ENCODE data around the gene ATF6B. TPM values are rescaled to one million over a fixed set of nuclear protein-coding genes. Genes with fewer than 3 reads are reported as not detected.
A peak's percentile ranks its signal among the peaks of the same experiment; 100 is the strongest.
"Not testable (repeated sequence)": the region's sequence is repeated elsewhere in the genome, so short reads cannot be mapped to it uniquely, and the experiment has no call there.

Gene ATF6B
- total RNA-seq, 1 donor, result 17.3 TPM

DNA sequence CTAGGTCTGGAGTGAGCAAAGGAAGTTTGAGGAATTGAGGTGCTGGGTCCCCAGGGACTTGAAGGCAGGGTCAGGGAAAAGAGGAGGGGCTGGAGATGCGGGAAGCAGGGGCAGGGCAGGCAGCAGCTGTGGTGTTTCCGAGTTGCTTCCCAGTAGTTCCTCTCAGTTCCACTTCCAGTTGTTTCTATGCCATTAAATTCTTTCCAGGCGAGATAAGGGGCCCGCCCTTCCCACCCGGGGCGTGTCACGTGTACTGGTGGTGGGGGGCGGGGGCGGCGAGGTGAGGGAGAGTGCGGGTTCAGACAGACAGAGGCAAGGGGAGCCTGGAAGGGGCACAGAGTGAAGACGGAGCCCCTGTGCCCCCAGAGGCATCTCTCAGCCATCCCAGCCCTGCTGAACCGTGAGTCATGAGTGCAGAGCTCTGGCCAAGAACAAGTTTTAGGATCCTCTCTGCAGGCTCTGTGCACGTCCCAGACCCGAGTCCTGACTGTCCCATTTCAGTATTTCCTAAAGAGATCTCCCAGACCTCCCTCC lies 19.9 kb downstream of the ATF6B start:
- TF ChIP-seq, protein P1, sequence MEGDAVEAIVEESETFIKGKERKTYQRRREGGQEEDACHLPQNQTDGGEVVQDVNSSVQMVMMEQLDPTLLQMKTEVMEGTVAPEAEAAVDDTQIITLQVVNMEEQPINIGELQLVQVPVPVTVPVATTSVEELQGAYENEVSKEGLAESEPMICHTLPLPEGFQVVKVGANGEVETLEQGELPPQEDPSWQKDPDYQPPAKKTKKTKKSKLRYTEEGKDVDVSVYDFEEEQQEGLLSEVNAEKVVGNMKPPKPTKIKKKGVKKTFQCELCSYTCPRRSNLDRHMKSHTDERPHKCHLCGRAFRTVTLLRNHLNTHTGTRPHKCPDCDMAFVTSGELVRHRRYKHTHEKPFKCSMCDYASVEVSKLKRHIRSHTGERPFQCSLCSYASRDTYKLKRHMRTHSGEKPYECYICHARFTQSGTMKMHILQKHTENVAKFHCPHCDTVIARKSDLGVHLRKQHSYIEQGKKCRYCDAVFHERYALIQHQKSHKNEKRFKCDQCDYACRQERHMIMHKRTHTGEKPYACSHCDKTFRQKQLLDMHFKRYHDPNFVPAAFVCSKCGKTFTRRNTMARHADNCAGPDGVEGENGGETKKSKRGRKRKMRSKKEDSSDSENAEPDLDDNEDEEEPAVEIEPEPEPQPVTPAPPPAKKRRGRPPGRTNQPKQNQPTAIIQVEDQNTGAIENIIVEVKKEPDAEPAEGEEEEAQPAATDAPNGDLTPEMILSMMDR (IDR thresholded peaks at IDR 0.05; ENCODE audit: insufficient read depth, low read depth, low read length), result no peak
- H3K4me3 ChIP-seq (ENCODE audit: low read depth, low read length), result peak overlapping the region; percentile 46
- DNase-seq (ENCODE audit: low read depth), result peak; percentile 52

DNA sequence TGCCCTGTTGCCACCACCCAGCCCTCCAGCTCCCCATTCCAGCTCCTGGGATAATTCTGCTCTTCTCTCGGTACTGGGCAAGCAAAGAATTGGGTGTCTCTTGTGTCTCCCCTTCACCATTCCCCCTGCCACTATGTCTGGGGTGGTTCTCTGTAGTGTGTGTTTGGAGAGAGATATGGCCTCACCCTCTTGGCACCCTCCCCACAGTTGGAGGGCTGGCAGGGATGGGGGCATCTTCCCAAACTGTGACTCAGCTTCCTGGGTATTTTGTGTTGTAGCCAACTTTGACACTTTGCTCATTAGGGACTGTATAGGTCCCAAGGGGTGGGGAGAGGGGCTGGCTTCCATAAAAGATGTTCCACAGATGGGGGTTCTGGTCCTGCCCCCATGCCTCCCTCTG lies 20.6 kb downstream of the ATF6B start:
- H3K4me3 ChIP-seq (ENCODE audit: low read depth, low read length), result no peak overlapping the region
- DNase-seq (ENCODE audit: low read depth), result no peak
- TF ChIP-seq, protein P1 (IDR thresholded peaks at IDR 0.05; ENCODE audit: insufficient read depth, low read depth, low read length), result no peak

DNA sequence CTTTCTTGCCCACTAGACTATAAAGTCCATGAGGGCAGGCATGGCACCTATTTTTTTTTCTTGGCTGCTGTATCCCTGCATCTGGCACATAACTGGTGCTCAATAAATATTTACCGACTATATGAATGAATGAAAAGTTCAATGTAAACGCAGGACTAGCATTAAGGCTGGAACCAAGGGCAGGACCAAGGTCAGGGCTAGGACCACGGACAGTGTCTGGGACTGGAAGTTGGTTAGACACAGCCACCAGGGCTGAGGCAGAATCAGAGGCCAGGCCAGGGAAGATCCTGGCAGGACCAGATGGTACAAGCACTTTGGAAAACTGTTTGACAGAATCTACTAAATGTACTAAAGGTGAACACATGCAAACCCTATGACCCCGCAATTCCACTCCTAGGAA lies 22.6 kb downstream of the ATF6B start:
- H3K4me3 ChIP-seq (ENCODE audit: low read depth, low read length), result no peak overlapping the region
- DNase-seq (ENCODE audit: low read depth), result no peak
- TF ChIP-seq, protein P1 (IDR thresholded peaks at IDR 0.05; ENCODE audit: insufficient read depth, low read depth, low read length), result no peak

DNA sequence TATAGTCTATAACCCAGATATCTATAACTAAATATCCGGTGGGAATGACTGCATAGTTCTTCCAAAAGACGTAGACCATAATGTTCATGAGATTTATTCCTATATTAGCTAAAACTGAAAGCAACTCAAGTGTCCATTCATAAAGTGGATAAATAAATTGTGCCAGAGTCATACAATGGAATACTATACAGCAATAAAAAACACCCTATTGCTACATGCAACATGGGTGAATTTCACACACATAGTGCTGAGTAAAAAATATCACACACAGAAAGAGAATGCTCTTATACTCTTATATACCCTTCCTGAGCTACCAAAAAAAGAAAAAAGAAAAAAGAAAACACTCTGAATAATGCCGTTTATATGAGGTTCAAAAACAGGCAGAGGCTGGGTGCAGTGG lies 25.8 kb downstream of the ATF6B start:
- DNase-seq (ENCODE audit: low read depth), result no peak
- no peak overlapping the region for H3K4me3 ChIP-seq (ENCODE audit: low read depth, low read length)
- TF ChIP-seq, protein P1 (IDR thresholded peaks at IDR 0.05; ENCODE audit: insufficient read depth, low read depth, low read length), result no peak

DNA sequence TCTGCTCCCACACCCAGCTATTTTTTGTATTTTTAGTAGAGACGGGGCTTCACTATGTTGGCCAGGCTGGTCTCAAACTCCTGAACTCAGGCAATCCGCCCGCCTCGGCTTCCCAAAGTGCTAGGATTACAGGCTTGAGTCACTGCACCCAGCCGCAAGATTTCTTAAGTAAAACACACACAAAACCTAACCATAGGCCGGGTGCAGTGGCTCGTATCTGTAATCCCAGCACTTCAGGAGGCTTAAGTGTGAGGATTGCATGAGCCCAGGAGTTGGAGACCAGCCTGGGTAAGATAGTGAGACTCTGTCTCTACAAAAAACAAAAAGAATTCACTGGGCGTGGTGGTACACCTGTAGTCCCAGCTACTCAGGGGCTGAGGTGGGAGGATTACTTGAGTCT lies 27.8 kb downstream of the ATF6B start:
- peak; percentile 70 for DNase-seq (ENCODE audit: low read depth)
- not testable (repeated sequence) for H3K4me3 ChIP-seq (ENCODE audit: low read depth, low read length)

DNA sequence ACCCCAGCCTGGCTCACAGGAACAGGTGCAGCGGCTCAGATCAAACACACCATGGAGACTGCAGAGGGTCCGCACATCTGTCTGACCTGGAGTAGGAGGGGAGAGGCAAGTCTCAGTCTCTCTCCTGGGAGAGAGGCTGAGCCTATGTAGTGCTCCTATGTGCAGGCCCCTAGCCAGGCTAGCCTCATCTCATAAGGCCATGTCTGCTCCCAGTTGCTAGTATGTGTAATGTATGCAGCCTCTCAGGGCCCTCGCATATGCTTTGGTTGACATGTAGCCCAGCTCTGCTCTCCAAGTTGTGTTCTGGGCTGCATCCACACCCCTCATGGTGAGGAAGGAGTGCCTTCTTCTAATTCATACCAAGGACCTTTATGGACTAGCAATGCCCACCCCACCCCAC lies 30.7 kb downstream of the ATF6B start:
- TF ChIP-seq, protein P1 (IDR thresholded peaks at IDR 0.05; ENCODE audit: insufficient read depth, low read depth, low read length), result no peak
- H3K4me3 ChIP-seq (ENCODE audit: low read depth, low read length), result no peak overlapping the region
- no peak for DNase-seq (ENCODE audit: low read depth)

DNA sequence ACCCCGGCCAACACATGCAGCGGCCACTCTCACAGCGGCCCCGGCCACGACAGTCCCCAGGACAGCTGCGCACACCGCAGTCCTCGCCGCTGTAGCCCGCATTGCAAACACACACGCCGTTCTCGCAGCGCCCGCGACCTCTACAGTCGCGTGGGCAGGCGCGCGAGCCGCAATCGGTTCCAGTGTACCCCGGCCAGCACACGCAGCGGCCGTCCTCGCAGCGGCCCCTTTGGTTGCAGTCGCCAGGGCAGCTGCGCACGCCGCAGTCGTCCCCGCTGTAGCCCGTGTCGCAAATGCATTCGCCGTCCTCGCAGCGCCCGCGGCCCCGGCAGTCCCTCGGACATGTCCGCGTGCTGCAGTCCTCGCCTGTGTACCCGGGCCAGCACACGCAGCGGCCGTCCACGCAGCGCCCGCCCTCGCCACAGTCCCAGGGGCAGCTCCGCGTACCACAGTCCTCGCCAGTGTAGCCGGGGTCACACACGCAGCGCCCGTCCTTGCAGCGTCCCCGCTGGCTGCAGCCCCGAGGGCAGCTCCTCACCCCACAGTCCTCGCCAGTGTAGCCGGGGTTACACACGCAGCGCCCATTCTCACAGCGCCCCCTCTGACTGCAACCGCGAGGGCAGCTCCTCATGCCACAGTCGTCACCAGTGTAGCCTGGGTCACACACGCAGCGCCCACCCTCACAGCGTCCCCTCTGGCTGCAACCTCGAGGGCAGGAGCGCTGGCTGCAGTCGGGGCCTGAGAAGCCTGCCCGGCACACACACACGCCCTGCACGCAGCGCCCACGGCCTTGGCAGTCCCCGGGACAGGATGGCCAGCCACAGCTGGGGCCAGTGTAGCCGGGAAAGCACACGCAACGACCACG lies 31.4 kb downstream of the ATF6B start:
- no peak overlapping the region for H3K4me3 ChIP-seq (ENCODE audit: low read depth, low read length)
- TF ChIP-seq, protein P1 (IDR thresholded peaks at IDR 0.05; ENCODE audit: insufficient read depth, low read depth, low read length), result no peak
- no peak for DNase-seq (ENCODE audit: low read depth)

Measured in fibroblast of villous mesenchyme (primary cell).